ENCODE results near the gene REPS2.

REPS2 gene

DNA sequence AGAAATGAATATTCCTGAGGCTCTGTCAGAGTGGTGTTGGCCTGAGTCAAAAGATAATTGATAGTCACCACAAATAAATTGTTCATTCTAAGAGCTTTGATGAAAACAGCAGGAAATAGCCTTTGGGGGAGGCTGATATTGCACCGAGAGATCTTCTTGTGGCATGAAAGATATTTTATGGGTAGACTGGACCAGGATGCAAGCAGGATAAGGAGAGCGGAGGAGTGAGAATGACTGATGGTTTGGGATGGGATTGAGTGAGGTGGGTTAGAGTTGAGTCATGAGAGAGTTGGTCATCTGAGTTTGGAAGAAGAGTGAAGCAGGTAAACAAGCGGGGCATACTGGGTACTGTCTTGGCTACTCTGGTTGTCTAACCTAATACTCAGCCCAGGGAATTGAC lies 88.7 kb downstream of the REPS2 start:
- no peak for DNase-seq (ENCODE audit: low spot score)

DNA sequence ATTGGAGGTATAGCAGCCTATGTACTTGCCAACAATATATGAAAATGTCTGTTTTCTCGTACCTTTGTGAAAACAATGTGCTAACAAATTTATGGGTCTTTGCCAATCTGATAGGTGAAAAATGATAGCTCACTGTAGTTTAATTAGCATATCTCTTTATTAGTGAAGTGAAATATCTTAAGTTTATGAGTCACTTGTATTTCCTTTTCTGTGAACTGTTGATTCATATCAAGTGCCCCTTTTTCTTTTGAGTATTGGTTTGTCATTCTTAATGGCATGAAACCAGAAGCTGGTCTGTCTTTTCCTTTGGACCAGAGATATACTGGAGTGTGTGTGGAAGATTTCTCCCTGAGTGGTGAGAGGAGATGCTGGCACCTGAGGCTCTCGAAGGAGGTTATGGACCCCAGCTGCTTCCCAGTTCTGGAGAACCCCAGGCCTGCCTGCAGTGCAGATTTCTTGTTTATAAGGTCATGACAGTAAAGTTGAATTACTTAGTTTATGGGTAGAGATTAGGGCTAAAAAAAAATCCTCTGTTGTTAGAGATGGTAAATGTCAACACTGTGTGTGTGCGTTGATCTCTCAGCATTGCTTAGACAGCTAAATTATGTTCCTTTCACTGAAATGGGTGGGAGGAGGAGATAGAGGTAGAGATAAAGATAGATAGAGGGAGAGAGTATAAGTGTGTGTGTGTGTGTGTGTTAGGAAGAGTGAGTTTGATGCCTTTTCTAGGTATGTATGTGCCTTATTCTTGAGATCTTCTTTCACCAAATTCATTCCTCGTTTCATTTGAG lies 89.9 kb downstream of the REPS2 start:
- DNase-seq (ENCODE audit: low spot score): no peak

DNA sequence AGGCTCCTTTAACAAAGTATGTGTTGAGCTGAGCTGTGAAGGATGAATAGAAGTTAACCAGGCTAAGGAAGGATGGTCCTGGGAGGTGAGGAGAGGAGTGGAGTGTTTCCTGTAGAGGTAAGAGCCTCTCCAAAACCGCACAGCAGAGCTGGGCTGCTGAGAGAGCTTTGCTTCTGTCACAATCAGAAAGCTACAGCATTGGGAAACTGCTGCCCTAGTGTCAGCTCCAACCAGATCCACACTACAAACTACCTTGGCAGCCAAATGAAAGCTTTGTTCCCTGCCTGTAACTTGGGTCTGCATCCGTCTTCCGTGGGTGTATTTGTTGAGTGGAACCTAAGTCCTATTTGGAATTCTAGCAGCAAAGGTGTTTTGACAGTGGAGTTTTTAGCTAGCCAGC lies 91.8 kb downstream of the REPS2 start:
- no peak for DNase-seq (ENCODE audit: low spot score)

DNA sequence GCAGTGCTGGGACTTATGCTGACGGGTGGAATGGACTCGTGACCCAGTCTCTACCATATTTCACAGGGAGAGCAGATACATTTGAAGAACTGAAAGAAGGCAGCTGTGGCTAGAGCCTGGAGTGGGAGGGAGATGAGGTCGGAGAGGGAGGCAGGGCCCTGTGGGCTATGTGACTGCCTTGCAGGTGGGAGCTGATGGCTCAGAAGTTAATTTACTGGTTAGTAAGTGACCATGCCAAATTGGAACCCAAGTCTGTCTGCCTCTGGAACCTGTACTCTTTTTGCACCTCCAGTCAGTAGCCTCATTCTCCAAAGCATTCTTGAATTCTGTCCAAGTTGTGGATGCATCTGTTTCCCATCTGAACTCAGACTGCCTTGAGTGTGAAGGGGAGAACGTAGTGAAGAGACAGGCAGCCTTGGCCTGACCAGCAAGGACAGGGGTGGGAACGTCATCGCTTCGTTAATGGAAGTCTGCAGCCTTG lies 92.3 kb downstream of the REPS2 start:
- peak; percentile 72 for DNase-seq (ENCODE audit: low spot score)

DNA sequence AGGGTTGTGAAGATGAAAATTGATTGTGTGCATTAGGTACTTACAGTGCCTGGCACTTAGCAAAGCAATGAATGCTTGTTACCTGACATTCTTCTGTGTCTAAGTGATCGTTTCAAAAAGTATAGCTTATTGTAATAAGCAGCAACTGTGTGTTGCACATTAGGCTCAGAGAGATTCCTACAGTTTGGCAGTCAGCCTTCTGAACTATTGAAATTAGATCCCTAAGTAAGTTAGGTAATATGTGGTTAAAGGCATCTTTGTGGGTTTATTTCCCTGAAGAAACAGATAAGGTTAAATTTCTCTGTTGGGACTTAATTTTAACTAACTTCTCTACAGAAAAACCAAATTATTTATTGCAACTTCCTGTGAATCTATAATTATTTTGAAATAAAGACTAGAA lies 93.4 kb downstream of the REPS2 start:
- no peak for DNase-seq (ENCODE audit: low spot score)

DNA sequence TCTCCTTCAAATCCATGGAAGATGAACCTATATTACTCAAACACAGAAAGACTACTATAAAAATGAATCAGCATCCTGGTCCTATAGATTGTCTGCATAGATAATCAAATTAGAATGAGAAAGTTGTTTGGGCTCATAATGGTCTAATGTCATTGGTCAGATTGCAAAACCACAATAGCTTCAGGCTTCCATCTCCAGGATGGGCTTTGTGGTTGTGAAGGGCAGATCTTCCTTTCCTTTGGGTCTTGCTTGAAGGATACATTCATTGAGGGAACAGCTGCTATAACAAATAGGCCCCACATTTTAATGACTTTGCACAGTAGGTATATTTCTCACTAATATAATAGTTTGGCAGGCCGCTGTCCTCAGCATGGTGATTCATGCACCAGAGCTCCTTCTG lies 94.3 kb downstream of the REPS2 start:
- DNase-seq (ENCODE audit: low spot score): no peak

DNA sequence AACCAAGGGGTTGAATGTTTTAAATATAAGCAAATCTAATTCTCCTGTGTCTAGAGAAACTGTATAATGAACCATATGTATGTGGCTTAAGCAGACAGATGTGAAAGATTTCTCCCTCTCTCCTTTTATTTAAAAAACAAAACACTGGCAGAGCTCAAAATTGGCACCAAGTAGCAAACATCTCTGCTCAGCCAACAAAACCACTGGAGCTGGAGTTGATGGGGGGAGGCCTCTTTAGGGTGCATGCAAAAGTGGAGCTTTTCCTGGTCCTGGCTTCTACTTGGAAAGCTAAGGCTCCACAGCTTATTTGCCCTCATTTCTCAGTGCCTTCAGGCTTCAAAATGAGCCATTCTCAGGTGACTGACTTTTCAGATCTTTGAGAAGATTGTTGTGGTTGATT lies 95.6 kb downstream of the REPS2 start:
- DNase-seq (ENCODE audit: low spot score): no peak

DNA sequence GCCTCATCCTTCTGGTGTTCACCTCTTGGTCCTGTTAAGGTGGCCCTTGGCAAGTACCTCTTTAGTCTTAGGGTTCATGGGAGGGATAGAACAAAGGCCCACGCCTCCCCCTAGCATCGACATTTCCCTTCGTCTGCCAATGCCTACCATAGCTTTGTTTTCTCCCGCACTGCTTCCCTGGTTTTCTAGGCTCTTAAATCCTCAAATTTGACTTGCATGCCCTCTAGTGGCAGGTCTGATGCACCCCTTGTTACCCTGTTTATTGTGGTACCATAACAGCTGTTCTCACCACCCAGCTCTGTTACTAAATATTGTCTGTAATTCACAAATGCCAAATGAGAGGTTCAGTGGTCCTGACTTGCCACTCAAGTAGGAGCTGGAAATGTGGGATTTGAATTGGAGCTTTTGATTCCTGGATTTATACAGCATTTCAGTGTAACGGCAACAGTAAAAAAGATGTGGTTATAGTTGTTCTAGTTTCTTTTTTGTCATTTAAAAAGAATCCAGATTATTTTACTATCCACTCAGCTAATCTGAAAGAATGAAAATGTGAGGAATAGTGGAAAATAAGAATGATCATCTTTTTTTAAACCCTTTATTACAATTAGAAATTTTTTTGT lies 100.1 kb downstream of the REPS2 start:
- DNase-seq (ENCODE audit: low spot score): peak; percentile 84

DNA sequence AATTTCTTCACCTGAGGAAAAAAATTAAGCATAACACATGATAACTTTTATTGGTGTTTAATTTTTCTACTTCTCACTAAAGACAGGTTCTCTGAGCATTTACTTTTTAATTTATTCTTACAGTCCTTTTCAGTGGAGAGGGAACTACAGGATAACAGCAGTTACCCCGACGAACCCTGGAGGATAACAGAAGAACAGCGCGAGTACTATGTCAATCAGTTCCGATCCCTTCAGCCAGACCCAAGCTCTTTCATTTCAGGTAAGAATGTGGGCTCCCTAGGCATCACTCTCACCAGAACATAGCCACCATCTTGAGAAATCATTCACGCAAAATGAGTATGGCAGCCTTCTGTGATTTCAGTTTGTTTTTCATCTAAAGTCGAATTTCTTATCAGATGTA lies 100.8 kb downstream of the REPS2 start:
- DNase-seq (ENCODE audit: low spot score): no peak

DNA sequence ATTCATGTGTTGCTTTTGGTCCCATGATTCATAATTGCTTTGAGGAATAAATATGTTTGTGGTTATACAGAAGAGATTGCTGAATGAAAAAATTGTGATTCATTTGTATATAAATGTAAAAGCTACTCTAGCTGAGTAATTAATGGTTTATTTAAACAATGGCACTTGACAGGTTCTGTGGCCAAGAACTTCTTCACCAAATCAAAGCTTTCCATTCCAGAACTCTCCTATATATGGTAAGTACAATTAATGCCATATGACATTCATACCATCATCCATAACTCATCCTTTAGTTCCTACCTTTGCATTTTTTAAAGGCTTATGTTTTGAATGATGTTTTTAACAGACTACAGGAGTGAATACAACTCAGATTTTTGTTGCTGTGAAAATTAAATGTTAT lies 105.8 kb downstream of the REPS2 start:
- DNase-seq (ENCODE audit: low spot score): no peak

DNA sequence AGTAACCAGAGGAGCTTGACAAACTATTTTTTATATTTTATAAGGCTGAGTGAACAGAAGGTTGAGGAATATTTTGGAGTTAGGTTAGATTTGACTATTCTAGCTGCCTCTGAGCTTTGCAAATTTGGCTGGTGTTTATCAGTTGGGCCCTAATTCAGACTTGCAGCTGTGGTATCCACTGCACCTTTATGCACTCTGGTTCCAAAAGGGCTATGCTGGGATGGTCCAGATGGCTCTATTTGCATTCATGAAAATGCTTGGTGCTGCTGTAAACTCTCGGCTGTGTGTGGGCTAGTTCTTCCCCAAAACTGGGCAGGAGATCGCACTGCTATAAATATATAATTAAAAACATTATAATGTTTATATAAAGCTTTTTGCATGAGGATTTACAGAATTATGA lies 106.3 kb downstream of the REPS2 start:
- no peak for DNase-seq (ENCODE audit: low spot score)

DNA sequence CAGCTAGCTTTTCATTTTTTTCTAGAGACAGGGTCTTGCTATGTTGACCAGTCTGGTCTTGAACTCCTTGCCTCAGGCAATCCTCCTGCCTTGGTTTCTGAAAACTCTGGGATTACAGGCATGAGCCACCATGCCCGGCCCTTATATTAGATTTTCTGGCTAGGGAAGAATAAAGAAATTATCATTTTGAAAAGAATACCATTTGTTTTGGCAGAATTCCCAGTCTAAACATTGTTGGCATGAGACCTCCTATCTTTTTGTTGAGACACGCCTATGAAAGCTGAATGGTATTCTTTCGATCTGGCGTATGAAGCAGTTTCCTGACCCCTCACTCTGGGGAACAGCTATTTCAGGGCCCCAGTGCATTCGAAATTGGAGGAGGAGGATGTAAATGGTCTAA lies 107.0 kb downstream of the REPS2 start:
- DNase-seq (ENCODE audit: low spot score): no peak

DNA sequence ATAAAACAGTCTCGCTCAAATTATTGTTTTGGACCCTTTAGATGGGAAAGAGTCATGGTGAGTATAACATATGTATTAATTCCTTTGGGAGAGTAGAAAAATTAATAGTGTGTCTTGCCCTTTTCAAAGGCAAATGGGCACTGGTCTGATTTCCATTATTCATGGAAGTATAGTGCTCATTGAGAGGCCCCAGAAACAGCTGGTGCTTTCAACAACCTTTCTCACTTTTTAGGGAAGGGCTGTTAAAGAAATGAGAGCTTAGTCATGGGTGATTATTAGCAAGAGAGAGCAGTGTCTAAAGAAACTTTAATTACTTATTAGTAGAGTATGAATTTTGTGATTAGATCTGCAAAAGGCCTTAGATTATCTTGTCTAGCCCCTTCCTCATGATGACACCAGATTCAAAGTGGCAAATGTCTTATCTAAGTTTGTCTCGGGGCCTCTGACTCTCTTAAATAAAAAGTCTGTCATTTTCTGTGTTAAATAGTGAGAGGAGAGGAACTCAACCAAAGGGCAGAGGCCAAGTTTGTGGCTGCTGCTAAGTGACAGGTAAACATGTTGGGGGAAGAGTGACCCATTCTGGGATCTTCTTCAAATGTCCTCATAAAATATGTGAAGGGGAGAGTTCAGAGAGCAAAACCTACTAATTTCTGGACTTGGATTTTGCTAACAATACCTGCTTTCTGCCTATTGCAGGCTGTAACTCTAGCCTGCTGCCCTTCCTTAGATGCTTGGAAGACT lies 110.6 kb downstream of the REPS2 start:
- no peak for DNase-seq (ENCODE audit: low spot score)

DNA sequence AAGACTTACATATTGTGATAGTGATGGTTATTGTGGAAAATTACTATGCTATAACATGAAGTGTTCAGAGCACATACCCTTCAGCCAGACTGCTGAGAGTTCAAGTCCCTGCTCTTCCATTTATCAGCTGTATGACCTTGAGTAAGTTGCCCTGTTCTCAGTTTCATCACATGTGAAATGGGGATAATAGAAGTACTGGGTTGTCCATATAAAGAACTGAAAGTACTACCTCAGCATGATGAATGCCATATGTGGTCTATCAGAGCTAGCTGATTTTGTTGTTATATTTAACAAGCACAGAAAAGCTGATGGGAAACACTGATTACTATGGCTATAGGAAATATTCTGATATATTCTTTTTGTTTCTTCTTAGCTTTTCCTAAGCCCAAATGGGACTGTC lies 115.6 kb downstream of the REPS2 start:
- no peak for DNase-seq (ENCODE audit: low spot score)

DNA sequence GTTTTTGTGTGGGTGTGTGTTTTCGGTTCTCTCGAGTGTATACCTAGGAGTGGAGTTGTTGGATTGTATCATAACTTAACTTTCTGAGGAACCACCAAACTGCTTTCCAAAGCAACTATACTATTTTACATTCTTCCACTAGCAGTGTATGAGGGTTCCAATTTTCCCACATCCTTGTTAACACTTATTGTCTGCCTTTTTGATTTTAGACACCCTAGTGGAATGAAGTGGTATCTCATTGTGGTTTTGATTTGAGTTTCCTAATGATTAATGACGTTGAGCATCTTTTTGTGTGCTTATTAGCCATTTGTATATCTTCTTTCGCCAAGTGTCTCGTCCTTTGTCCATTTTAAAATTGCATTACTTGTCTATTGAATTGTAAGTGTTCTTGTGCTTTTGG lies 118.6 kb downstream of the REPS2 start:
- DNase-seq (ENCODE audit: low spot score): no peak

DNA sequence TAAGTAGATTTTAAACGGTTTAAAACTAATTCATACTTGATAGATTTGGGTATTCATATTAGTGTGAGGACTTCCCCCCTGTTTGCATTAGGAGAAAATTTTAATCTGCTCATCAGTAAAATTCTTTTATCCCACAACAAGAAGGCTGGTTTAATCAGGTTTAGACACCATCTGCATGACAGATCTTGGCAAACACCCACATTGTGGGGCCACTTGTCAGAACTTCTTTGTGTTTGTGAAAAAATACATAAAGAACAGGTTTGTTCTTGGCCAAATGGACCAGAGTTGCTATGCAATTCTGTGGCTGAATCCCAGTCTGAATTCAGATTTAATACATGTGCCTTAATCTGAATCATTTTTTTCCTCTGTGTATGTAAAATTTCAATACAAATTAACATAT lies 121.1 kb downstream of the REPS2 start:
- DNase-seq (ENCODE audit: low spot score): peak; percentile 77

DNA sequence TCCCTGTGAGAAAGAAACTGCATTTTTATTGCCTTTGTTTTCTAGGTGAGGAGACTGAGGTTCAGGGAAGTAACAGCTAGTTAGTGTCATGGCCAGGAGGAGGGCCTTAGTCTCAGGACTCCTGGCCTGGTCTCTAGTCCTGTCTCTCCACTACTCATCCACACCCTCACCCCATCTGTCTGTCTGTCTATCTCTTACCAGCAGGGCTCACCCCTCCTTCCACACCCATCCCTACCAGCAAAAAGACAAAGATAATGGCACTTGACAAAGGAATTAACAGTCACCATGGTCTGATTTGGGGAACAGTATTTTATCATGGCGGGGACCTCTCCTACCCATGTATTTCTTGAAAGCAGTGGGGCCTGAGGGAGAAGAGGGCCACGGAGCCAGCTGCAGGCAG lies 125.8 kb downstream of the REPS2 start:
- DNase-seq (ENCODE audit: low spot score): no peak

DNA sequence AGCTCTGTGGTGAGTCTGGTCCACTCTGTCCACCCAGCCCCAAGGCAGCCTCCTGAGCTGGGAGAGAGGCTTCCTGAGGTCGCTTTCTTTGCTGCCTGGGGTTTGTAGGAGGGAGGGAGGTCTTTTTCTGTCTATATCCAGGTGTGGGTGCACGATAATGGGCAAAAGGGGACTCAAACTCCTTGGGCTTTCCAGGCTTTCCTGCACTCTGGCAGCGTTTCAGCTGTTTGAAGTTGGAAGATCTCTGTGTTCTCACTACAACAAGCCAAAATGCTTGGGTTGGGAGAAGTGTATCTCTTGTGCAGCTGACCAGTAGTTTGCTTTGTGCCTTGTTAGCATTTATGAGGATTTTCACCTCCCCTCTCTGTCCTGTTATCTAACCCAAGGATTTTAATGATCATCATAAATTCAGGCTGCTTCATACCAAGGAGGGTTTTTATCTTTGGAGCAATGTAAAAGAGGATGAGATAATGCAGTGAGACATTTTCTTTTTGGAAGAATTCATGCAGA lies 126.3 kb downstream of the REPS2 start:
- no peak for DNase-seq (ENCODE audit: low spot score)

DNA sequence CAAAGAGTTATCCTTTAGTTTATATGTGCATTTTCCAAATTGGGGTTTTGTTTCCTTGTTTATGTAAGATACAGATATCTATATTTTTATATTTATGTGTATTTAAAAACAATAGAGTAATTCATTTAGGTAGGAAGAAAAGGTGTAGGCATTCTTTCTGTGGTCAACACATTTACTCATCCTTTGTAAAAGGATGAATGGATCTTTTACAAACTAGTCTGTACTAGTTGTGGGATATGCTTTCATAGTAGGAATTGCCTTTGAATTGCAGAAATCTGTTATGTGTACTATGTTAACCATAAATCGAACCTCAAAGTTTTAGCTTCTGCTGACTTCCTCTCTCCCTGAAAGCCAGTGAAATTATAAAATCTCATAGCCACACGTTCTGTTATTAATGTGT lies 128.5 kb downstream of the REPS2 start:
- no peak for DNase-seq (ENCODE audit: low spot score)

DNA sequence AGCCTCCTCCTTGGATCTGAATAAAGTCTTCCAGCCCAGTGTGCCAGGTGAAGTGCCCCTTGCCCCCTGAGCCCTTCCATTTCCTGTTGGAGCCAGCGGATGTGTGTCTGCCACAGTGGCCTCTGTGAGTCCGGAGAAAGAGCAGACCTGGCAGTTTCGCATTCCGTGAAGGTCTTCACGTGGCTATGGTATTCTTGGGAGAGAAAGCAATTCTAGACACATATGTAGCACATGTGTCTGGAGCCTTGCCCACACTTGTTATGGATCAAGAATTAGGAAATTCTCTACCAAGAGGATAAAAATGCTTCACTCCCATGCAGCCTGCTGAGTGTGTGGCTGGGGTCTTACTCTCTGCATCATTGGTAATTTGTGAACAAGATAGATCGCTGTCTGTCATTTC lies 130.9 kb downstream of the REPS2 start:
- DNase-seq (ENCODE audit: low spot score): no peak

DNA sequence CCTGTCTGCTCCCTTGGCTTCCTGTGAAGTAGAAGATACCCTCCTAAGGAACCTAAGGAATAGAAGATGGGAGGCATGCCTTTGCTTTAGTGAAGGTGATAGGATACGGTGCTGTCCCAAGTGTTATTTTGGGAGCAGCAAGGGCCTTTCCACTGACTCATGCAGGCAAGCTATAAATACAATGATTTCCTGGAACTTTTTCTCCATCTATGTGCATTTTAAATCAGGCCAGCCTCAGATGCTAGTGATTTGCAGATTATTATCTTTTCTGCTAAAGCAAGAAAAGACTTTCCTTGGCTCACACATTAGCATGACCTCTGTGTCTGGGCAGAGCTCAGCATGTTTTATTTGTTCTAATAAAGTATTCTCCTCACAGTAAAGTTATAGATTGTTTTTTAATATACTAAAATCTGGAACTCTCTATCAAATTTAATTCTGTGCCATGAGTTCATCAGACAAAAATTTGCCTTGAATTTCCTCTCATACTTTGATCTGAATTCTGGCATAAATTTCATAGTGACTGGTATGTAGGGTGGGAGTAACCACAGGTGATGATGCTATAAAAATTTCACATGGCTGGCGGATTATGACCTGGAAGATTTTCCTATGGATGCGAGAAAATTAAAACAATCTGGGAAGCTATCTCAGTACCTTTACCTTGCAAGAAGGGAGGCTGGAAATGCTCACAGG lies 131.7 kb downstream of the REPS2 start:
- DNase-seq (ENCODE audit: low spot score): no peak

DNA sequence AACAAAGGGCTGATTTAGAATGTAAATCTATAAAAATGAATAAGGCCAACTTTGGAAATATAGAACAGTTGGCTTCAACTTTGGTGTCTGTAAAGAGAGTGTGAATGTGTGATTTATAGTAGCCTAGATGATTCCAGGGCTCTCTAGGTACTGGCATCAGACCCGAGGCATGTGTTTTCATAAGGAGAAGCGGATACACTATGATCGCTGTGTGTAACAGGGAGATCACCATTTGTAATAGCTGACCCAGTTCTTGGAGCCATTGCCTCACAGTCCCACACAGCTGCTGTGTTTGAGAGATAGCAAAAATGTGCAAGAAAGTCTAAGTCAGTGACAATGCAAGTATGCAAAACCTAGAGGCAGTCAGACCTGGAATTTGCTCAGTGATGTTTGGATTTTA lies 135.1 kb downstream of the REPS2 start:
- DNase-seq (ENCODE audit: low spot score): no peak
